Small intestine (tissue), 7 donors: ENCODE results near the gene PSD. TPM values are rescaled to one million over a fixed set of nuclear protein-coding genes. Genes with fewer than 3 reads are reported as not detected.
A peak's percentile ranks its signal among the peaks of the same experiment; 100 is the strongest.

Source experiments
- DNase-seq, 2 donors: peaks; one replicate each; pipeline versions ENCODE4 v3.0.0 to v3.0.0-alpha.2; 2013
- FAIRE-seq: peaks from 2 replicates; lab custom pipeline; 2012; peaks lifted over from hg19 to GRCh38; lab: Jason Lieb, UNC
- H3K27ac ChIP-seq, 3 donors: one replicate each; pipeline ENCODE4 v1.5.1; 2013; ENCODE audit warnings: low read length in 2 of 3, mild to moderate bottlenecking in 2 of 3, control low read depth in 1 of 3, inconsistent platforms in 1 of 3, low read depth in 1 of 3, moderate library complexity in 1 of 3
- H3K27me3 ChIP-seq, 3 donors: one replicate each; pipeline ENCODE4 v1.6.1; 2013; ENCODE audit warnings: low read length in 3 of 3, inconsistent platforms in 1 of 3; ENCODE audit not compliant: control insufficient read depth in 3 of 3, insufficient read depth in 3 of 3
- H3K36me3 ChIP-seq, 3 donors: one replicate each; pipeline ENCODE4 v1.6.1; 2013; ENCODE audit warnings: low read length in 3 of 3, inconsistent platforms in 1 of 3, low read depth in 1 of 3, mild to moderate bottlenecking in 1 of 3, moderate library complexity in 1 of 3; ENCODE audit not compliant: control insufficient read depth in 3 of 3, insufficient read depth in 2 of 3
- H3K4me1 ChIP-seq, 3 donors: one replicate each; pipeline ENCODE4 v1.6.1; 2013; ENCODE audit warnings: low read length in 2 of 3, inconsistent platforms in 1 of 3, low read depth in 1 of 3, mild to moderate bottlenecking in 1 of 3, moderate library complexity in 1 of 3; ENCODE audit not compliant: control insufficient read depth in 3 of 3, insufficient read depth in 2 of 3
- H3K4me3 ChIP-seq, 3 donors: one replicate each; pipeline ENCODE4 v1.5.1; 2013; ENCODE audit warnings: low read length in 3 of 3, control low read depth in 1 of 3, inconsistent platforms in 1 of 3, low read depth in 1 of 3, mild to moderate bottlenecking in 1 of 3, moderate library complexity in 1 of 3
- H3K9me3 ChIP-seq, 2 donors: one replicate each; pipeline ENCODE4 v1.6.1; 2013; ENCODE audit warnings: low read depth in 1 of 2, low read length in 1 of 2; ENCODE audit not compliant: control insufficient read depth in 2 of 2, insufficient read depth in 1 of 2
- WGBS, 3 donors: extraction: QIAGEN DNeasy Blood & Tissue Kit; methylation state at CpG; one replicate each; pipeline ENCODE4 v1.1.7; 2013; 5-methylcytosine and 5-hydroxymethylcytosine counted together
- polyA plus RNA-seq, 4 donors: library from polyadenylated mRNA; stranded (reverse) in 3 of 4; unstranded in 1 of 4; fragments of 200-250 nt in 3 of 4; fragments of 120-200 nt in 1 of 4; gene quantifications; one replicate each; pipeline versions ENCODE4 v1.2.1 to v1.2.3, GENCODE V29; 2013
- donor health status: healthy with polysubstance abuse.
- donor health status: control.
- donor health status: control.
- donor health status: Bipolar disorder and iron deficiency.
- donor health status: healthy.

The PSD gene
- polyA plus RNA-seq, 4 donors, result 1.1 to 30.6 (median 2.9) TPM

DNA sequence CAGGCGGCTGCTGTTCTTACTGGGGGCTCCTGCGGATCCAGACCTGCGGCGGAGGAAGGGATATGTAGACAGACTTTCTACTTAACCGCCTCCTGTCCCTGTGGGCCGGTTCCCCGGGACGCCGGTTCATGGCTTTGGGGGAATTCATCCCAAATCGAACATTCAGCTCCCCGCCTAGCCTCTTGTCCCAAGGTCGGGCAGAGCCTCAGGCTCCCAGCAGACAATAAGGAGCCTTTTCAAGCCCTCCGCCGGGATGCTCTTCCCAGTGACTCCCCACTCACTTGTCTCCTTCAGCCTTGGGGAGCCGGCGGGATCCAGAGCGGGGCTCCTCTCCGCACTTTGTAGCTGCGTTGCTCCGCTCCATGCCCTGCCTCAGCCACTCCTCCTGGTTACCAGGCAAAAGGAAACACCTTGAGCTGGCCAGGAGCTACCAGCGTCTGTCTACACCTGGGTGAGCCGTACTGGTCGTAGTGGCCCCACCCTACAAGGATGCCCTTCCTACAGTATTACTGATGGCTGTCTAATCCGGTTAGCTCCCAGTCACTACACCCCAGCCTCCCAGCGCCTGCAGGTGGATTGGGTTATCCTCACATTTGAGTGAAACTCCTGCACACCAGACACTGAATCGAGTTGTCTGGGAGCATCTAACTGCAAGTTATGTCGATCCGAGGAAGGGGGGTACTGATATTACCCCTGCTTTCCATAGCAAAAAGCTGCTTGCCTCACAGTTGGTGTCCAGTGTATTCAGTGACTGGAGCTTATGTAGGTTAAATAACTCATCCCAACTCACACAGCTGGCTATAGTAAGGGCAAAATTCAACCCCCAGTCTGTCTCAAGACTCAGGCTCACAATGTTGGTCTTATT, 32.8 kb upstream of the PSD start, which contains the start of gene C10orf95:
Gene C10orf95, minus strand, starts transcription at position 439 of the 865 bp plus-strand sequence. CDS start 450 bp downstream, outside the sequence.
- Histone ChIP-seq H3K27ac (peak within 1 kb of the TSS; percentile 88 to 94 (median 92)), H3K4me3 (peak within 1 kb of the TSS; percentile 83 to 98 (median 86)), H3K4me1 (peaks cover 0 to 46% (median 2%) of the 10 kb centered on the region in 3 donors), H3K36me3 (peaks cover 0 to 34% (median 0%) of the 10 kb centered on the region in 3 donors), H3K9me3 (no peaks in the 10 kb centered on the region), H3K27me3 (no peaks in the 10 kb centered on the region)
- DNase-seq (peak; percentile 63 to 72), FAIRE-seq (no peak)
- 9 to 24% (median 17%) methylated on average over 25 to 28 of the region's 28 CpGs for WGBS, 3 donors

DNA sequence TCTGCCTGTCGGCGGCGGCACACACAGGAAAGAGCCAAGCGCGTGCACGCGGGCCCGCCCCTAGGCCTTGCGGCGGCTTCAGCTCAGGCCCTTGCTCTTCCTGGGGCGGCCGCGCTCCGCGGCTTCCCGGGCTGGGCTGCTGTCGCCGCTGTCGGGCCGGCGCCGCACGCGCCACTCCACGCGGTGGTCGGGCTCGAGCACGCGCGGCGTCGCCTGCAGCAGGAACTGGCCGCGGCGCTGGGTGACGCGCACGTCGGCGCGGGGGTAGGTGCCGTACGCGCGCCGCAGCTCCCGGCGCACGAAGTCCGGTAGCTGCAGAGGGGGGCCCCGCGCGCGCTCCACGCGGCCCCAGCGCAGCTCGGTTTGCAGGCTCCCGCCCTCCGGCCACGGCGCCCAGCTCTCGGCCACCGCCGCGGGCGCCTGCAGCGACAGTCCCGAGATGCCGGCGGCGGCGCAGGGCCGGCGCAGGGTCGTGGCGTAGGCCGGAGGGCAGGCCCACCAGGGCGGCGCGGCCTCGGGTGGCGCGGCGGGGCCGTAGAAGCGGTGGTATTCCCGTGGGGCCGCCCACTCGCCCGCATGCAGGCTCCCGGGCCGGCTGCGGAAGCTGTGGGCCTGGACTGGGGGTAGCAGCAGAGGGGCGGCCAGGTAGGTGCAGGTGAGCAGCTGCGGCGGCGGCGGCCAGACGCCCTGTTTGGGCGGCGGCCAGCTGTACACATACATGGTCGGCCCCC, 32.0 kb upstream of the PSD start:
- WGBS, 3 donors, result 0% methylated on average over 36 to 104 of the region's 104 CpGs
- Histone ChIP-seq H3K4me3 (peak overlapping the region; percentile 83 to 98 (median 86)), H3K27me3 (no peaks in the 10 kb centered on the region), H3K4me1 (peaks cover 0 to 39% (median 2%) of the 10 kb centered on the region in 3 donors), H3K9me3 (no peaks in the 10 kb centered on the region), H3K27ac (peak overlapping the region; percentile 88 to 98 (median 94)), H3K36me3 (peaks cover 0 to 32% (median 0%) of the 10 kb centered on the region in 3 donors)
- FAIRE-seq, result no peak
- peak; percentile 89 to 96 for DNase-seq

DNA sequence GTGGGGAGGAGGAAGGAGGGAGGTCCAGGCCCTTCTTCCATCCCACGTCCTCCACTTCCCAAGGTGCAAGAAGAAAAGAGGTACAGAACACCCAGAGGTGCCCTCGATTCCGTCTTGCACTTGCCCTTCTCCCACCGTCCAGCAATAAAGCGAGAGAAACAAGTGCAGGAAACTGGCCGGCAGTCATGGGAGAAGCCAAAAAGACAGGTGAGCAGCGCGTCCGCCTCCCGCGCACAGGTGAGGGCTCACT, 31.5 kb upstream of the PSD start:
- FAIRE-seq (no peak), DNase-seq (no peak)
- no peaks in the 10 kb centered on the region for H3K27me3 ChIP-seq
- H3K27ac ChIP-seq, result peak overlapping the region; percentile 88 to 98 (median 94)
- H3K36me3 ChIP-seq, result peaks cover 0 to 29% (median 0%) of the 10 kb centered on the region in 3 donors
- H3K4me3 ChIP-seq, result peak overlapping the region; percentile 68 to 98 (median 86)
- WGBS, 3 donors, result 0 to 1% (median 0%) methylated on average over 11 of the region's 11 CpGs
- H3K9me3 ChIP-seq, result no peaks in the 10 kb centered on the region
- H3K4me1 ChIP-seq, result peaks cover 0 to 34% (median 2%) of the 10 kb centered on the region in 3 donors

- Histone ChIP-seq H3K9me3 (no peaks in the 10 kb centered on the region), H3K36me3 (peaks cover 0 to 29% (median 0%) of the 10 kb centered on the region in 3 donors), H3K27me3 (no peaks in the 10 kb centered on the region), H3K4me3 (peak overlapping the region; percentile 68 to 98 (median 86)), H3K4me1 (peaks cover 0 to 29% (median 2%) of the 10 kb centered on the region in 3 donors), H3K27ac (peak overlapping the region; percentile 88 to 98 (median 94))
- FAIRE-seq, result no peak
- peak; percentile 91 for DNase-seq
- 5 to 8% (median 7%) methylated on average over 30 of the region's 30 CpGs for WGBS, 3 donors
Measured at GRCh38 chr10:102449321-102450123, 30.9 kb upstream of the PSD start.

GRCh38 chr10:102444851-102445250, 26.3 kb upstream of the PSD start:
- no peak for DNase-seq
- FAIRE-seq, result no peak
- WGBS, 3 donors, result 72 to 78% (median 75%) methylated on average over 2 of the region's 2 CpGs

GRCh38 chr10:102438374-102438773, 19.8 kb upstream of the PSD start:
- Histone ChIP-seq H3K36me3 (no peaks in the 10 kb centered on the region), H3K9me3 (no peaks in the 10 kb centered on the region), H3K27me3 (no peaks in the 10 kb centered on the region), H3K4me3 (no peak overlapping the region), H3K4me1 (peaks cover 0 to 30% (median 0%) of the 10 kb centered on the region in 3 donors), H3K27ac (no peak overlapping the region)
- no peak for DNase-seq
- WGBS, 3 donors, result 70 to 95% (median 93%) methylated on average over 1 of the region's 1 CpG
- no peak for FAIRE-seq

More at GRCh38 chr10:102444851-102445250, 26.3 kb upstream of the PSD start:
- Histone ChIP-seq H3K27ac (no peak overlapping the region), H3K9me3 (no peaks in the 10 kb centered on the region), H3K27me3 (no peaks in the 10 kb centered on the region), H3K36me3 (no peaks in the 10 kb centered on the region), H3K4me1 (peaks cover 0 to 5% (median 2%) of the 10 kb centered on the region in 3 donors), H3K4me3 (no peak overlapping the region)

- no peak overlapping the region for H3K27ac ChIP-seq
- H3K36me3 ChIP-seq, result no peaks in the 10 kb centered on the region
- DNase-seq (no peak), FAIRE-seq (no peak)
- H3K27me3 ChIP-seq, result no peaks in the 10 kb centered on the region
- no peaks in the 10 kb centered on the region for H3K9me3 ChIP-seq
- WGBS, 3 donors, result 95 to 99% (median 98%) methylated on average over 3 of the region's 3 CpGs
- H3K4me1 ChIP-seq, result peaks cover 0 to 32% (median 0%) of the 10 kb centered on the region in 3 donors
- no peak overlapping the region for H3K4me3 ChIP-seq
Measured at GRCh38 chr10:102437515-102437914, 18.9 kb upstream of the PSD start.

DNA sequence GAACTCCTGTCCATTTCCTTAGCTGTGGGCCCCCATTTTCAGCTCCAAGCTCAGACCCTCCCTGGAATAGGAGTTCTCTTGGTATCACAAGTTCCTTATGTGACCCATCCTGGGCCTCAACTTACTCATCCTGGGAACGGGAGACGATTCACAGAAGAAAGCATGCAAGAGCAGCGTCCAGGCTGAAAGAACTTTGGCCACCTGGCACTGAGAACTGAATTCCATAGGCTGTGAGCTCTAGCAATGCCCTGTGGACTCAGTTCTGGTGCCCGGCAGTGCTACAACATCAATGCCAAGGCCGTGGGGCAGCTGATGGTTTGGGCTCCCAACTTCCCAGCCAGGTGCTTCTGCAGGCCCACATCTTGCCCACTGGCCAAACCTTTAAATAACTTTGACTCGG, 17.7 kb upstream of the PSD start:
- Histone ChIP-seq H3K9me3 (no peaks in the 10 kb centered on the region), H3K36me3 (no peaks in the 10 kb centered on the region), H3K27ac (no peak overlapping the region), H3K27me3 (no peaks in the 10 kb centered on the region), H3K4me1 (peaks cover 0 to 38% (median 0%) of the 10 kb centered on the region in 3 donors), H3K4me3 (no peak overlapping the region)
- no peak for FAIRE-seq
- peak in 1 of 2 donors; percentile 73 for DNase-seq
- 15 to 56% (median 32%) methylated on average over 6 of the region's 6 CpGs for WGBS, 3 donors
